GM12892 (cell line): ENCODE measurements around the gene NACC2.

ENCODE experiments used
- POLR2A ChIP-seq: IDR thresholded peaks from 2 replicates; pipeline ENCODE4 v1.6.1; 2011; ENCODE audit warnings: low read depth, low read length, control low read depth
- POLR2AphosphoS5 ChIP-seq: IDR thresholded peaks from 2 replicates; pipeline ENCODE4 v1.6.1; 2011; ENCODE audit warnings: low read depth, low read length, control low read depth
- TAF1 ChIP-seq: IDR thresholded peaks from 2 replicates; pipeline ENCODE4 v1.6.1; 2011; ENCODE audit warnings: low read depth, mild to moderate bottlenecking, control low read depth, low read length, borderline replicate concordance

- no peak for TF ChIP-seq POLR2AphosphoS5
- no peak for TF ChIP-seq POLR2A
- no peak for TF ChIP-seq TAF1
Observed at GRCh38 chr9:136003411-136004218, 91.5 kb downstream of the NACC2 start.
